HepG2 (cell line): ENCODE measurements around the gene DLG2.

Experiments
- ARID4A ChIP-seq: sonication (generic); formaldehyde crosslinking; IDR thresholded peaks from 2 replicates; pipeline ENCODE4 v1.5.0; 2020; ENCODE audit warnings: mild to moderate bottlenecking, missing genetic modification reagents, borderline replicate concordance
- CBX5 ChIP-seq: sonication (generic); formaldehyde crosslinking; IDR thresholded peaks from 2 replicates; pipeline ENCODE4 v1.4.0; 2020; ENCODE audit warnings: missing genetic modification reagents, borderline replicate concordance
- CHCHD3 ChIP-seq: sonication (generic); formaldehyde crosslinking; IDR thresholded peaks from 2 replicates; pipeline ENCODE4 v1.8.0; 2022; ENCODE audit warnings: mild to moderate bottlenecking, missing genetic modification reagents, moderate library complexity
- CTCF ChIP-seq: sonication (generic); formaldehyde crosslinking; IDR thresholded peaks from 2 replicates; pipeline ENCODE4 v1.5.0; 2020; ENCODE audit warnings: mild to moderate bottlenecking, missing genetic modification reagents, moderate library complexity
- EEA1 ChIP-seq: sonication (generic); formaldehyde crosslinking; IDR thresholded peaks from 2 replicates; pipeline ENCODE4 v1.5.1; 2020; ENCODE audit warnings: mild to moderate bottlenecking, missing genetic modification reagents, borderline replicate concordance
- KDM1A ChIP-seq: IDR thresholded peaks from 2 replicates; pipeline ENCODE4 v1.6.1; 2016; ENCODE audit warnings: missing compliant biosample characterization
- KLF12 ChIP-seq: sonication (generic); formaldehyde crosslinking; IDR thresholded peaks from 2 replicates; pipeline ENCODE4 v1.4.0; 2020; ENCODE audit warnings: missing genetic modification reagents, borderline replicate concordance
- PBX2 ChIP-seq: IDR thresholded peaks from 2 replicates; pipeline ENCODE4 v1.6.1; 2016; ENCODE audit warnings: control low read depth
- POLR2AphosphoS5 ChIP-seq: IDR thresholded peaks from 2 replicates; pipeline ENCODE4 v1.6.1; 2012; ENCODE audit warnings: low read depth, low read length
- ZFP1 ChIP-seq: IDR thresholded peaks from 2 replicates; pipeline ENCODE4 v1.6.1; 2016
- ZNF850 ChIP-seq: sonication (generic); formaldehyde crosslinking; conservative IDR thresholded peaks from 2 replicates; pipeline ENCODE4 v1.9.0; 2021; ENCODE audit warnings: mild to moderate bottlenecking, missing genetic modification reagents

GRCh38 chr11:85536438-85536837 lies 90.7 kb downstream of the DLG2 start:
- TF ChIP-seq KLF12 (CRISPR knock-in tag) (no peak), CTCF (CRISPR knock-in tag) (no peak), CHCHD3 (CRISPR knock-in tag) (no peak), KDM1A (no peak), ARID4A (no peak), ZFP1 (CRISPR knock-in tag) (no peak), PBX2 (CRISPR knock-in tag) (no peak), POLR2AphosphoS5 (no peak), CBX5 (CRISPR knock-in tag) (no peak), ZNF850 (CRISPR knock-in tag) (no peak), EEA1 (CRISPR knock-in tag) (no peak)
